Stimulated activated naive CD8-positive, alpha-beta T cell treated with anti-CD3 and anti-CD28 coated beads, Interleukin-15, Interleukin-2, amounts not matched to agents 100 ng/mL and 50 ng/mL, for 24 hours (primary cell): ENCODE measurements around the gene MAPKBP1.
"Not testable (repeated sequence)": the region's sequence is repeated elsewhere in the genome, so short reads cannot be mapped to it uniquely, and the experiment has no call there.

Experiments
- H3K27ac Mint-ChIP-seq: one replicate; pipeline ENCODE4 v1.8.0; 2021; ENCODE audit warnings: mild to moderate bottlenecking, mixed read lengths
- H3K27me3 Mint-ChIP-seq: one replicate; pipeline ENCODE4 v1.8.0; 2021; ENCODE audit warnings: mixed read lengths
- H3K36me3 Mint-ChIP-seq: one replicate; pipeline ENCODE4 v1.8.0; 2021; ENCODE audit warnings: low read depth, mixed read lengths
- H3K4me1 Mint-ChIP-seq: one replicate; pipeline ENCODE4 v1.8.0; 2021; ENCODE audit warnings: low read depth, mixed read lengths
- H3K4me3 Mint-ChIP-seq: one replicate; pipeline ENCODE4 v1.8.0; 2021; ENCODE audit warnings: mild to moderate bottlenecking, mixed read lengths
- H3K9me3 Mint-ChIP-seq: one replicate; pipeline ENCODE4 v1.8.0; 2021; ENCODE audit warnings: mixed read lengths

Gene MAPKBP1

GRCh38 chr15:41774062-41774881 is at the start of gene MAPKBP1:
Gene MAPKBP1 (plus strand): TSS chr15:41774484. CDS start chr15:41775276, 792 bp downstream.
- Mint-ChIP-seq H3K36me3 (peaks cover 6% of the 10 kb centered on the region), H3K27me3 (no peaks in the 10 kb centered on the region), H3K4me1 (peaks cover 58% of the 10 kb centered on the region), H3K9me3 (no peaks in the 10 kb centered on the region), H3K27ac (peak within 1 kb of the TSS; percentile 87), H3K4me3 (peak within 1 kb of the TSS; percentile 90)

- Mint-ChIP-seq H3K9me3 (no peaks in the 10 kb centered on the region), H3K4me3 (no peak overlapping the region)
Measured at GRCh38 chr15:41727143-41727542, 47.1 kb upstream of the MAPKBP1 start.

GRCh38 chr15:41728061-41728460 is 46.2 kb upstream of the MAPKBP1 start:
- H3K4me3 Mint-ChIP-seq, H3K36me3 Mint-ChIP-seq, H3K4me1 Mint-ChIP-seq, H3K9me3 Mint-ChIP-seq, H3K27me3 Mint-ChIP-seq, H3K27ac Mint-ChIP-seq: not testable (repeated sequence)

More at GRCh38 chr15:41727143-41727542, 47.1 kb upstream of the MAPKBP1 start:
- H3K4me1 Mint-ChIP-seq, result peaks cover 4% of the 10 kb centered on the region
- H3K36me3 Mint-ChIP-seq, result peaks cover 6% of the 10 kb centered on the region
- no peaks in the 10 kb centered on the region for H3K27me3 Mint-ChIP-seq
- no peak overlapping the region for H3K27ac Mint-ChIP-seq

GRCh38 chr15:41730543-41730942 is 43.7 kb upstream of the MAPKBP1 start:
- Mint-ChIP-seq H3K27me3 (no peaks in the 10 kb centered on the region), H3K9me3 (no peaks in the 10 kb centered on the region), H3K27ac (no peak overlapping the region), H3K4me3 (no peak overlapping the region), H3K4me1 (no peaks in the 10 kb centered on the region), H3K36me3 (peaks cover 26% of the 10 kb centered on the region)

GRCh38 chr15:41732483-41732882 is 41.8 kb upstream of the MAPKBP1 start:
- Mint-ChIP-seq H3K27me3 (no peaks in the 10 kb centered on the region), H3K4me3 (no peak overlapping the region), H3K27ac (no peak overlapping the region), H3K9me3 (no peaks in the 10 kb centered on the region), H3K4me1 (no peaks in the 10 kb centered on the region), H3K36me3 (peaks cover 30% of the 10 kb centered on the region)

GRCh38 chr15:41734079-41734478 is 40.2 kb upstream of the MAPKBP1 start:
- no peak overlapping the region for H3K4me3 Mint-ChIP-seq
- peaks cover 27% of the 10 kb centered on the region for H3K36me3 Mint-ChIP-seq
- H3K27me3 Mint-ChIP-seq, result no peaks in the 10 kb centered on the region
- no peaks in the 10 kb centered on the region for H3K4me1 Mint-ChIP-seq
- no peaks in the 10 kb centered on the region for H3K9me3 Mint-ChIP-seq
- no peak overlapping the region for H3K27ac Mint-ChIP-seq

- H3K36me3 Mint-ChIP-seq, result peaks cover 29% of the 10 kb centered on the region
- no peak overlapping the region for H3K27ac Mint-ChIP-seq
- no peaks in the 10 kb centered on the region for H3K27me3 Mint-ChIP-seq
- no peak overlapping the region for H3K4me3 Mint-ChIP-seq
- no peaks in the 10 kb centered on the region for H3K9me3 Mint-ChIP-seq
- no peaks in the 10 kb centered on the region for H3K4me1 Mint-ChIP-seq
Measured at GRCh38 chr15:41735046-41735445, 39.2 kb upstream of the MAPKBP1 start.

- H3K4me3 Mint-ChIP-seq, H3K27me3 Mint-ChIP-seq: not testable (repeated sequence)
- H3K36me3 Mint-ChIP-seq, result peaks cover 30% of the 10 kb centered on the region
Measured at GRCh38 chr15:41735492-41735891, 38.8 kb upstream of the MAPKBP1 start.

GRCh38 chr15:41746802-41747201 is 27.5 kb upstream of the MAPKBP1 start:
- Mint-ChIP-seq H3K36me3 (peaks cover 39% of the 10 kb centered on the region), H3K4me1 (peaks cover 7% of the 10 kb centered on the region), H3K27me3 (no peaks in the 10 kb centered on the region), H3K9me3 (no peaks in the 10 kb centered on the region), H3K4me3 (no peak overlapping the region), H3K27ac (no peak overlapping the region)

More at GRCh38 chr15:41735492-41735891, 38.8 kb upstream of the MAPKBP1 start:
- not testable (repeated sequence) for H3K9me3 Mint-ChIP-seq, H3K4me1 Mint-ChIP-seq, H3K27ac Mint-ChIP-seq

- Mint-ChIP-seq H3K36me3 (peaks cover 45% of the 10 kb centered on the region), H3K9me3 (no peaks in the 10 kb centered on the region), H3K4me1 (no peaks in the 10 kb centered on the region), H3K27me3 (no peaks in the 10 kb centered on the region), H3K4me3 (no peak overlapping the region), H3K27ac (peak overlapping the region; percentile 22)
Measured at GRCh38 chr15:41756198-41756597, 18.1 kb upstream of the MAPKBP1 start.

GRCh38 chr15:41772720-41773331 is 1.5 kb upstream of the MAPKBP1 start:
- no peak overlapping the region for H3K27ac Mint-ChIP-seq

GRCh38 chr15:41773332-41773728 is 954 bp upstream of the MAPKBP1 start:
- Mint-ChIP-seq H3K27me3 (no peaks in the 10 kb centered on the region), H3K4me3 (peak overlapping the region; percentile 90), H3K4me1 (peaks cover 50% of the 10 kb centered on the region), H3K9me3 (no peaks in the 10 kb centered on the region), H3K27ac (peak overlapping the region; percentile 87), H3K36me3 (peaks cover 3% of the 10 kb centered on the region)

More at GRCh38 chr15:41772720-41773331, 1.5 kb upstream of the MAPKBP1 start:
- Mint-ChIP-seq H3K4me3 (peak overlapping the region; percentile 90), H3K4me1 (peaks cover 45% of the 10 kb centered on the region), H3K36me3 (peaks cover 7% of the 10 kb centered on the region), H3K27me3 (no peaks in the 10 kb centered on the region), H3K9me3 (no peaks in the 10 kb centered on the region)

GRCh38 chr15:41773729-41774061 is 589 bp upstream of the MAPKBP1 start:
- Mint-ChIP-seq H3K9me3 (no peaks in the 10 kb centered on the region), H3K27ac (peak overlapping the region; percentile 87), H3K36me3 (peaks cover 3% of the 10 kb centered on the region), H3K4me1 (peaks cover 53% of the 10 kb centered on the region), H3K4me3 (peak overlapping the region; percentile 90), H3K27me3 (no peaks in the 10 kb centered on the region)

- H3K4me1 Mint-ChIP-seq, result peaks cover 64% of the 10 kb centered on the region
- H3K36me3 Mint-ChIP-seq, result peaks cover 9% of the 10 kb centered on the region
- no peaks in the 10 kb centered on the region for H3K27me3 Mint-ChIP-seq
- H3K9me3 Mint-ChIP-seq, result no peaks in the 10 kb centered on the region
- H3K4me3 Mint-ChIP-seq, result peak overlapping the region; percentile 90
- H3K27ac Mint-ChIP-seq, result peak overlapping the region; percentile 87
Measured at GRCh38 chr15:41774882-41775417, 666 bp downstream of the MAPKBP1 start.

GRCh38 chr15:41775651-41776050 is 1.4 kb downstream of the MAPKBP1 start:
- peaks cover 71% of the 10 kb centered on the region for H3K4me1 Mint-ChIP-seq
- peak overlapping the region; percentile 90 for H3K4me3 Mint-ChIP-seq
- peaks cover 12% of the 10 kb centered on the region for H3K36me3 Mint-ChIP-seq
- peak overlapping the region; percentile 87 for H3K27ac Mint-ChIP-seq
- no peaks in the 10 kb centered on the region for H3K9me3 Mint-ChIP-seq
- no peaks in the 10 kb centered on the region for H3K27me3 Mint-ChIP-seq
